G401 (cell line): ENCODE results near the gene ENOSF1. TPM values are rescaled to one million over a fixed set of nuclear protein-coding genes. Genes with fewer than 3 reads are reported as not detected.

Experiments
- DNase-seq: peaks from one replicate; pipeline ENCODE4 v3.0.0-alpha.2; 2015; ENCODE audit warnings: low spot score
- in situ Hi-C: cut with HindIII; loops from 2 replicates; pipeline ENCODE4 v1.10.0; 2016; ENCODE audit warnings: low sequenced_read_pairs, mixed read lengths
- total RNA-seq: library from RNA; depleted of rRNA; stranded (reverse); fragments of >200 nt; shearing (Covaris generic); gene quantifications from 2 replicates; pipeline ENCODE4 v1.2.3, GENCODE V29; 2014

ENOSF1 gene
- total RNA-seq, 1 experiment from 2014 or later, result 57.1 TPM

GRCh38 chr18:677145-677544 is 35.3 kb downstream of the ENOSF1 start:
- DNase-seq, result no peak
- in situ Hi-C loops, result no loop called here

DNA sequence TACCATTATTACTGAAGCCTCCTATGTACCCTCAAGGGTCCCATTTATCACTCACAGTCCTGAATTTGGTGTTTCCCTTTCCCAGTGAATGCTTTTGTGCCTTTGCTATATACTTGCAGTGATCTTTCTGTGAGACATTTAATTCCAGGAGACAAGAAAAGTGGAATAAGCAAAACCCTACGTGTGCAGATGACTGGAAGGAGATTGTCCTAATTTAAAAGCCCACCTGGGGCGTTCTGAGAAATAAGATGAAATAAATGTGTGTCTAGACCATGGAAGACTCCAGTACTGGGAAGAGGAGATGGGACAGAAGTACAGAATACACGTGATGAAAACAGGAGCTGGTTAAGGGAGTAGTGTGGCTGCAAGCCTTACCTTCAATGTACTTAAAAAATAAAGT is 35.7 kb downstream of the ENOSF1 start:
- DNase-seq, result no peak
- in situ Hi-C loops, result no loop called here

DNA sequence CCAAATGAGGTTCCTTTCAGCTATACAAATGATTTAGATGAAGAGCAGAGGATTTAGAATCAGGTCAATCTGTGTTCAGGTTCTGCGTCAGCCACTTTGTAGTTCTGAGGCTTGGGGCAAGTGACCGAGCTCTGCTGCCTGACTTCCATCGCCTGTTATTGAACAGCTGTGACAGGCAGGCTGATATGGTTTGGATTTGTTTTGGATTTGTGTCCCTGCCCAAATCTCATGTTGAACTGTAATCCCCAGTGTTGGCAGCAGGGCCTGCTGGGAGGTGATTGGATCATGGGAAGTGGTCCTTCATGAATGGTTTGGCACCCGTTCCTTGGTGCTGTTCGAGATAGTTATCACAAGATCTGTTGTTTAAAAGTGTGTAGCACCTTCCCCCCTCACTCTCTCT is 36.4 kb downstream of the ENOSF1 start:
- DNase-seq, result no peak
- in situ Hi-C loops, result no loop called here

GRCh38 chr18:675307-675706 is 37.1 kb downstream of the ENOSF1 start:
- DNase-seq, result no peak
- in situ Hi-C loops, result no loop called here

- in situ Hi-C loops, result no loop called here
- no peak for DNase-seq
These were observed 38.7 kb downstream of the ENOSF1 start for GRCh38 chr18:673769-674168.

- in situ Hi-C loops, result no loop called here
- no peak for DNase-seq
These were observed 39.1 kb downstream of the ENOSF1 start for GRCh38 chr18:673317-673716.

DNA sequence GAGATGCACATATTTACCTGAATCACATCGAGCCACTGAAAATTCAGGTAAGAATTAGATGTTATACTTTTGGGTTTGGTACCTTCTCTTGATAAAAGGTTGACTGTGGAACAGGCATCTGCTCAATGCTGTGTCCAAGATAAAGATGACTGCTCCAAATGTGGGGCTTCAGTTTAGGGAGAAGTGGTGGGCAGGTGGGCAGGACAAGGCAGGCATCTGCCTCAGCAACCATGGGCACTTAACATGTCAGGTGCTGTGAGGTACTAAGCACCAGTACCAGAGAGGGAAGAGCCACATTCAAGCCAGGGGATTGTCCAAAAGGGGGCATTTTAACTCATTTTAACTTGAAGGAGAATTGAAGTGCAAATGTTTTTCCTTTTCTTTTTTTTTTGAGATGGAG is 41.0 kb downstream of the ENOSF1 start:
- no peak for DNase-seq
- in situ Hi-C loops, result no loop called here

DNA sequence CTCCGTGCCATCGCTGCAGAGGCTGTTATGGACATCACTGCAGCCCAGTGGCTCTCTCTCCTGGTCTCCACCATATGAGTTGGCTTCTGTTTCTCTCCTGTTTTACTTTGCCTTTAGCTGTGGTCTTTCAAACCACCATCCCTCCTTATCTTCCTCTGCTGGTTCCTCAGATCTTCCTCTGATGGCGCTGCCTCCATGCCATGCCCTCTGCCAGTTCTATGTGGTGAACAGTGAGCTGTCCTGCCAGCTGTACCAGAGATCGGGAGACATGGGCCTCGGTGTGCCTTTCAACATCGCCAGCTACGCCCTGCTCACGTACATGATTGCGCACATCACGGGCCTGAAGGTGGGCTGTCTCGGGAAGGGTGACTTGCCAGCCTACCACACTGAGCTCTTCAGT is 41.9 kb downstream of the ENOSF1 start:
- no peak for DNase-seq
- in situ Hi-C loops, result no loop called here

GRCh38 chr18:669077-669476 is 43.4 kb downstream of the ENOSF1 start:
- no peak for DNase-seq
- in situ Hi-C loops, result no loop called here

GRCh38 chr18:668260-668659 is 44.2 kb downstream of the ENOSF1 start:
- no peak for DNase-seq
- in situ Hi-C loops, result no loop called here

DNA sequence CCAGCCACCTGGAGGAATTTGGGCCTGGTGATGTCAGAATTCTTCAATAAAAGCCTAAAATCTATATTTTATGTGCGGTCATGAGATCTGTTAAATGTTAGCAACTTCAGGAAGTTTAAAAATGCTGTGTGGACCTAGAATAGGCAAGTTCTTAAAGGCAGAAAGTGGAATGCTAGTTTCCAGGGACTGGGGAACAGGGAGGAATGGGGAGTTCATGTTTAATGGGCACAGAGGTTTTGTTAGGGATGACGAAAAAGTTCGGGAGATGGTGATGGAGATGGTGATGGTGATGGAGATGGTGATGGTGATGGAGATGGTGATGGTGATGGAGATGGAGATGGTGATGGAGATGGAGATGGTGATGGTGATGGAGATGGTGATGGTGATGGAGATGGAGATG is 45.8 kb downstream of the ENOSF1 start:
- DNase-seq, result no peak
- in situ Hi-C loops, result no loop called here

- DNase-seq, result no peak
- in situ Hi-C loops, result no loop called here
These were observed 46.3 kb downstream of the ENOSF1 start for GRCh38 chr18:666177-666576.

DNA sequence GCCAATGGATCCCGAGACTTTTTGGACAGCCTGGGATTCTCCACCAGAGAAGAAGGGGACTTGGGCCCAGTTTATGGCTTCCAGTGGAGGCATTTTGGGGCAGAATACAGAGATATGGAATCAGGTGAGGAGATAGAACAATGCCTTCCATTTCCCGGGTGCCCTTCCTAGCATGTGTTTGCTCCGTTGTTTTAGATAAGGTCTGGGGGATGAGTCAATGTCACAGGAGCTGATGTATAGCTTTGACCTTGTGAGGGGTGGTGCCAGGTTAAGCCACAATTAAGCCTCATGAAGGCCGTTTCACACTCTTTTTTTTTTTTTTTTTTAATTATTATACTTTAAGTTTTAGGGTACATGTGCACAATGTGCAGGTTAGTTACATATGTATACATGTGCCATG is 50.2 kb downstream of the ENOSF1 start:
- no peak for DNase-seq
- in situ Hi-C loops, result no loop called here

DNA sequence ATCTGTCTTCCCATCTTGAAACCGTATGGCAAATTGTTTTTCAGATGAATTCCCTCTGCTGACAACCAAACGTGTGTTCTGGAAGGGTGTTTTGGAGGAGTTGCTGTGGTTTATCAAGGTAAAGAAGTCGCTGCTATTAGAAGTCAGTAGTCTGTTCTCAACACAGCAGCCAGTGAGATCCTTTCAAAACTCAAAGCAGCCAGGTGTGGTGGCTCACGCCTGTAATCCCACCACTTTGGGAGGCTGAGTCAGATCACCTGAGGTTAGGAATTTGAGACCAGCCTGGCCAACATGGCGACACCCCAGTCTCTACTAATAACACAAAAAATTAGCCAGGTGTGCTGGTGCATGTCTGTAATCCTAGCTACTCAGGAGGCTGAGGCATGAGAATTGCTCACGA is 52.8 kb downstream of the ENOSF1 start:
- in situ Hi-C loops, result no loop called here
- DNase-seq, result no peak

- in situ Hi-C loops, result no loop called here
- no peak for DNase-seq
These were observed 53.4 kb downstream of the ENOSF1 start for GRCh38 chr18:658947-659533.

DNA sequence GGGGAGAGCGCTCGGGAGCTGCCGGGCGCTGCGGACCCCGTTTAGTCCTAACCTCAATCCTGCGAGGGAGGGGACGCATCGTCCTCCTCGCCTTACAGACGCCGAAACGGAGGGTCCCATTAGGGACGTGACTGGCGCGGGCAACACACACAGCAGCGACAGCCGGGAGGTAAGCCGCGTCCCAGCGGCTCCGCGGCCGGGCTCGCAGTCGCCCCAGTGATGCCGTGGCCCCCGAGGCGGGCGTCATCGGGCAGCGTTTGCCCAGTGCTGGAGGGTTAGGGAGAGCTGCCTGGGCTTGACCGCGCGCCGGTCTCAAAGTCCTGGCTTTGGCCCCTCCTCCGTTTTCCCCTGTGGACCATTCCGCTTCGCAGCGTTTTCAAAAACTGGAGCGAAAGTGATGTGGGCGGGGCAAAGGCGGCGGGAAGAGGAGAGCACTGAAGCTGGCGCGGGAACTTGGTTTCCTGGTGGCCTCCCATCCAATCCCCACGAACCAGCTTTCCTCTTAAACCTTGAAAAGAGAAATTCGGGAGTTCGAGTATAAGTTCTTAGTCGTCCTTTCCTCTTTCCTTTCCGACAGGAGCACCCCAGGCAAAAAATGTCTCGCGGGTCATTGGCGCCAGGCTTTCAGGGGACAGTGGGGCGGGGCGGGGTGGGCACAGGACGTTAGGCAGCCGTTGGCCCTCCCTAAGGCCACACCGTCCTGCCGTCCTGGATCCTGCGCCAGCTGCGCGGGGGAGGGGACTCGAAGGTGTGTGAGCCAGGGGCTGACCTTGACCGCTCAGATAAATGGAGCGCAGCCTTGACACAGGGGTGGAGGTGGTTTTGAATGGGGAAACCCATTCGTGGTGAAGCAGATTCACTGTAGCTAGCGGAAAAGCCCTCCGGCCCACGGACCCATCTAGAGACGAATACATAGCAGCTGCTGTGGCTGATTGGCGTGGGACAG is 54.2 kb downstream of the ENOSF1 start:
- in situ Hi-C loops, result no loop called here
- DNase-seq, result peak; percentile 67

DNA sequence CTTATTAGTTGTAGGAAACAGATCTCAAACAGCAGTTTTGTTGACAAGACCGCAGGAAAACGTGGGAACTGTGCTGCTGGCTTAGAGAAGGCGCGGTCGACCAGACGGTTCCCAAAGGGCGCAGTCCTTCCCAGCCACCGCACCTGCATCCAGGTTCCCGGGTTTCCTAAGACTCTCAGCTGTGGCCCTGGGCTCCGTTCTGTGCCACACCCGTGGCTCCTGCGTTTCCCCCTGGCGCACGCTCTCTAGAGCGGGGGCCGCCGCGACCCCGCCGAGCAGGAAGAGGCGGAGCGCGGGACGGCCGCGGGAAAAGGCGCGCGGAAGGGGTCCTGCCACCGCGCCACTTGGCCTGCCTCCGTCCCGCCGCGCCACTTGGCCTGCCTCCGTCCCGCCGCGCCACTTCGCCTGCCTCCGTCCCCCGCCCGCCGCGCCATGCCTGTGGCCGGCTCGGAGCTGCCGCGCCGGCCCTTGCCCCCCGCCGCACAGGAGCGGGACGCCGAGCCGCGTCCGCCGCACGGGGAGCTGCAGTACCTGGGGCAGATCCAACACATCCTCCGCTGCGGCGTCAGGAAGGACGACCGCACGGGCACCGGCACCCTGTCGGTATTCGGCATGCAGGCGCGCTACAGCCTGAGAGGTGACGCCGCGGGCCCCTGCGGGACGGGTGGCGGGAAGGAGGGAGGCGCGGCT is 55.0 kb downstream of the ENOSF1 start, which contains the start of gene TYMS:
Gene TYMS (plus strand): TSS at position 343 of the 690 bp plus-strand sequence. CDS start 90 bp downstream, at position 433.
- in situ Hi-C loops, result no loop called here
- peak; percentile 24 for DNase-seq

- in situ Hi-C loops, result no loop called here
These were observed 57.0 kb downstream of the ENOSF1 start for GRCh38 chr18:655445-655844.

DNA sequence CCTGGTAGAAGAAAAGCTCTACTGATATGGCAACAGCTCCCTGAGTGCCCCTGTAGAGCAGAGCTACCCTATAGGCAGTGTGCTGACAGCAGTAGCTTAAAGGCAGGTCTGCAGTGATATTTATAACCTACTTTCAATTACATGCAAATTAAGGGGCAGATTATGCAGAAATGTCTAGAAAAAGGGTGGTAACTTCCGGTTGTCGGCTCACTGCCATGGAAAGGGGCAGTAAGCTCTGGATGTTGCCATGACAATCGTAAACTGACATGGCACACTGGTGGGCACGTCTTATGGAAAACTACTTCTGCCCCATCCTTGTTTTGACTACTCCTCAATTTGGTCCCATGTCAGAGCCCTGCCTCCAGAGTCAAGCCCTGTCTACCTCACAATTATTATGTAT is 57.8 kb downstream of the ENOSF1 start:
- no peak for DNase-seq
- in situ Hi-C loops, result no loop called here

More at GRCh38 chr18:655445-655844, 57.0 kb downstream of the ENOSF1 start:
- DNase-seq, result no peak

GRCh38 chr18:653512-653911 is 58.9 kb downstream of the ENOSF1 start:
- no peak for DNase-seq
- in situ Hi-C loops, result no loop called here
